HG02973 (cell line): ENCODE results near the gene TNFSF12.
"Not testable (repeated sequence)": the region's sequence is repeated elsewhere in the genome, so short reads cannot be mapped to it uniquely, and the experiment has no call there.

Experiments
- ATAC-seq: cut with Tn5 transposase; IDR thresholded peaks from one replicate; pipeline ENCODE4 v1.9.1; 2021; ENCODE audit warnings: moderate library complexity; ENCODE audit not compliant: unreplicated experiment

Gene TNFSF12

DNA sequence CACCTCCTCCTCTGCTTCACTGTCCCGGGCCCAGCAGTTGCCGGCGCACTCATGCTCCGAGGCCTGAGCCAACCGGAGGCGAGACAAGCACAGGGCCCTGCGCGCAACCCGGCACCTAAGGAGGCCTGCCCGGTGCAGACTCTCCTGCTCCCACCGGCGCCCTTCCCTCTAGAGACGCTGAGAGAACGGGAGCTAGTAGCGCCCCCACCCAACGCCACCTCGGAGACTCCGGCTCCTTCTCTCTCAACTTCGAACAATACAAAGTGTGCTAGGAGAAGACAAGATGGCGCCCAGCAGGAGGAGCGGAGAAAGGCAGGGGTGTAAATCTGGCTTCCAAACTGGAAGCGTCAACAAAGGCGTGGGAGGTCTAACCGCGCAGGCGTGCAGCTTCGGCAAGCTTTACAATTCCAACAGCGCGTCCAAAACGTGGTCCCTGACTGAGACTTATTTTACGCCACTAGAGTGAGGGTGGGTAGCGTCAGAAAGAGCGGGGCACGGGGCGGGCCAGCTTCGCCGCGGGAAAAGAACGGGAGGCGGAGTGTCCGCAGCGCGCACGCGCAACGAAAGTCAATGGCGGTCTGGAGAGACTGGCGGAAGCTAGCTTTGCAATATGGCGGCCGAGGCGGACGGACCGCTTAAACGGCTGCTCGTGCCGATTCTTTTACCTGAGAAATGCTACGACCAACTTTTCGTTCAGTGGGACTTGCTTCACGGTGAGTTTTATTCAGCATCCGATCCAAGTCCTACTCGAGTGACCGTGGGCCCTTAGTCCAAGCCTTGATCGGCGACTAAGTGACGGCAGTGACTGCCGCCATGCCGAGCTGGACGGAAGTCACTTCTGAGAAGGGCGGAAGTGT, 34.6 kb downstream of the TNFSF12 start, which contains the start of gene MPDU1:
Gene MPDU1, plus strand, starts transcription at position 600 of the 857 bp plus-strand sequence. Its CDS starts 11 bp downstream, at position 611.
- ATAC-seq = peak; percentile 49

DNA sequence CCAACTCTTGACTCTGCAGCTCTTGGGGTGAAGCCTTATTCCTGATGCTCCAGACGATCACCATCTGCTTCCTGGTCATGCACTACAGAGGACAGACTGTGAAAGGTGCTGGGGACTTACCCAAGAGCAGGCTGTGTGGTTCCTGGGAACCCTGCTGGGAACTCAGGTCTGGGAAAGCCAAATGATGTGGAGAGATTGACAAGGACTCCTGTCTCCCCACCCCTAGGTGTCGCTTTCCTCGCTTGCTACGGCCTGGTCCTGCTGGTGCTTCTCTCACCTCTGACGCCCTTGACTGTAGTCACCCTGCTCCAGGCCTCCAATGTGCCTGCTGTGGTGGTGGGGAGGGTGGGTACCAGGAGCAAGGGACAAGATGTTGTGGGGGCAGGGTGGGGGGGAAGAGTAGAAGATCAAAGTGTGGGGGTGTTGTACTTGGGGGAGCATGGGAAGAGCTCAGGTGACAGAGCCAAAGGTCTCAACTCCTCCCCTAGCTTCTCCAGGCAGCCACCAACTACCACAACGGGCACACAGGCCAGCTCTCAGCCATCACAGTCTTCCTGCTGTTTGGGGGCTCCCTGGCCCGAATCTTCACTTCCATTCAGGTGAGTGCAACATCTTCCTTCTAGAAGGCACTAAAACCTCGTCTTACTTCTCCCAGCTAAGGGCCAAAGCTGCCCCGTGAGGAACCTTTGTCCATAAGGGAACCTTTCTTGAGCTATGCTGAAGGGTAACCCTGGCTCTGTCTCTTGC, 38.0 kb downstream of the TNFSF12 start:
- no peak for ATAC-seq

DNA sequence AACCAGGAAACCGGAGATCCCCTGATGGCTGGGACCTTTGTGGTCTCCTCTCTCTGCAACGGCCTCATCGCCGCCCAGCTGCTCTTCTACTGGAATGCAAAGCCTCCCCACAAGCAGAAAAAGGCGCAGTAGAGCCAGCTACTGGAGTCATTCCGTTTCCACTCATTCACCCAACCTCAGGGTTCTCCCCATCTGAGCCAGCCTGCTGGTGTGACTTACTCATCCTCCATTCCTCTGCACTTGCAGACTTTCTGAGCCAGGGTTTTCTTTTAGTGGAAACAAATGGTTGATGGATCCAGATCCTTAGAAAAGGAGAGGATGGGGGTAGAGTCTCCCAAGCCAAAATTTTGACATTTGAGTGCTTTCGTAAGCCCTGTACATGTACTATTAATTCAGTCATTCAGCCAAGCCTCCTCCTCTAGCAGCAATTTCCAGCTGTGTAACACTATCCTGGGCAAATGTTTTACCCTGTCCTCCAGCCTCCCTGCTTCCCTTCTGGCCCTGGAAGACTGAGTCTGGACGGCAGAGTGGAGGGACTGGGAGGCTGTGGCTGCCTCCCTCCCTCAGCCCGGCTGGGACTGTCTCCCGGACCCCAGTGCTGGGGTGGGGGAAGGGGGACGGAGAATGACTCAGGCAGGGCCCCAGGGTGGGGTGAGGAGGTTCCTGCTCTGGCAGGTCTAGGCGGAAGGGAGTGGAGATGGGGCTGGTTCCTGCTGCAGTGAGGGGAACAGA, 38.7 kb downstream of the TNFSF12 start:
- ATAC-seq = no peak

DNA sequence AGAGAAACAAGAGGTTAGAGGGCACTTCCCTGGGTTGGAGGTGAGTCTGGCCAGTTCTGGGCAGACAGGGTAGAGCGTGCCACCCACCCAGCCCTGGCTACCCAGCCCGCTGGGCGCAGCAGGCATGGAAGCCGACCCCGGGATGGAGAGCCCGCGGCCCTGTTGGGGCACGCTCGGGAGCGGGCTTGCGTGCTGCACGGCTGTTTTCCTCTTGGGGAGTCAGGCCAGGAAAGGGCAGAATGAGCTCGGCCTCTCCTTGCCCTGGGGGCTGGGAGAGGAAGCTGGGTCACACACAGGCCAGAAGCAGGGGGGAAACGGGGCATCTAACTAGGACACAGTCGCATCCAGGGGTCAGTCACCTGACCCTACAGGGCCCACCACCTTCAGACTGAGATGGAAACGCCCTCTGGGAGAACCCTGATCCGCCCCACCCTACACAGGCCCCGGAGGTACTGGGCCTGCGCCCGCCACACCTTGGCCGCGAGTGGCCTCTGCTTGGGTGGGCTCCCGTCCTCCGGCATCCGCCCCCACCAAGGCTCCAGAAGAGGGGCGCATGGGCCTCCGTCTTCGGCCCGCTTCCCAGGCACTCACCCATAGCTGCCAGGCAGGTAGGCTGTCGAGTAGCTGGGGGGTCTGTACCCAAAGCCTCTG, 39.8 kb downstream of the TNFSF12 start:
- no peak for ATAC-seq

DNA sequence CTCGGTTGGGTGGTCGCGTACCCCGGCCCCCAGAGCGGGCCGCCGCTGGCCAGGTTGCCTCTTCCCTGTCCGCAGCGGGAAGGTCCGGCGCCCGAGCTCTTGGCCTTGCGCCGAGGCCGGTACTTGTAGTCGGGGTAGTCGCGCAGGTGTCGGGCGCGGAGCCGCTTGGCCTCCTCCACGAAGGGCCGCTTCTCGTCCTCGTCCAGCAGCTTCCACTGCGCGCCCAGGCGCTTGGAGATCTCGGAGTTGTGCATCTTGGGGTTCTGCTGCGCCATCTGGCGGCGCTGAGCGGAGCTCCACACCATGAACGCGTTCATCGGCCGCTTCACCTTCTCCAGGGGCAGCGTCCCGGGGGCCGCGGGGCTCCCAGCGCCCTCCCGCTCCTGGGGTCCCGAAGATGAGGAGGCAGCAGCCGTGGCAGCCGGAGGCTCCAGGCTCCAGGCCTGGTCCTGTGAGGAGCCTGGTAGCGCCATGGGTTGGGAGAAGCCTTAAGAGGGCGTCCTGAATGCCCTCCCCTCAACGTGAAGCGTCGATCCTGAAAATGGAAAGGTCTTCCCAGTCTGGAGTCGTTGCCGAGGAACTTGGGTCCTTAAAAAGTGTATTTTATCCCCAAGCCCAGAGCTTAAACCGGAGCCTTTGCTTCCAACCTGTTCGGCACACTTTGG, 40.5 kb downstream of the TNFSF12 start:
- ATAC-seq = no peak

DNA sequence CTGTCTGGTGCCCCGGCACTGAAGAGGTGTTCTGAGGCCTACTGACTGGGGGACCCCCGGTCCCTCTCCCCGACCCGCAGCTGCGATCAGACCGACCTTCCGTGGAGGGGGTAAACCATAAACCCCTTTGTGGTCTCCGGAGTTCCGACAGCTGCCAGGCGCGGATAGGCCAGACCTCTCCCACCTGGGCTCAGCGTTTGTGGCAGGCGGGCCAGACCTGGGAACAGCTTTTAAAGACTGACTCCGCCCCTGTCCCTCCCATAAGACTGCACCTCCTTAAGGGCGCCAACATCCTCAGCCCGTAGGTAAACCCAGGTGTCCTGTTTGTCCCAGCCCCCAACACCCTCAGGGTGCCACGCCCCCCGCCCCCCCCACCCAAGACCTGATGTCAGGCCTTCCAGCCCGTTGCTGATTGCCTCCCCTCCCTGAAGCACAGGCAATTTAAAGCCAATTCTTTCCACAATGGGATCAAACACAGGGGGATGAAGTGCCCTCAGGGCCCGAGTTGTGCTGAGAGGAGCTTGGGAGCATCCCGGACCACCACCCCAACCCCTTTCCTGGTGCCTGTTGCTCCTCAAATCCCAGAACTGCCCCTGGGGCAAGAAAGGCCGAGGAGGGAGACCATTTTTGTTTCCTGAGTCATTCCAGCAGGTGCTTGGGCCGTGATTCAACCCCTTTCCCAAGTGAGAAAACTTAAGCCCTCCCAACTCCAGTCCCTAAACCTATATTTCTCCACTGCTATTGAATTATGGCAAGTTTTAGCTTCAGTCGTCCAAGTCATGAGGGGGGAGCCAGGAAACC, 41.2 kb downstream of the TNFSF12 start, which contains the start of gene SOX15:
Gene SOX15, minus strand, starts transcription at position 204 of the 801 bp plus-strand sequence. CDS start 418 bp downstream, outside the sequence.
- no peak for ATAC-seq

DNA sequence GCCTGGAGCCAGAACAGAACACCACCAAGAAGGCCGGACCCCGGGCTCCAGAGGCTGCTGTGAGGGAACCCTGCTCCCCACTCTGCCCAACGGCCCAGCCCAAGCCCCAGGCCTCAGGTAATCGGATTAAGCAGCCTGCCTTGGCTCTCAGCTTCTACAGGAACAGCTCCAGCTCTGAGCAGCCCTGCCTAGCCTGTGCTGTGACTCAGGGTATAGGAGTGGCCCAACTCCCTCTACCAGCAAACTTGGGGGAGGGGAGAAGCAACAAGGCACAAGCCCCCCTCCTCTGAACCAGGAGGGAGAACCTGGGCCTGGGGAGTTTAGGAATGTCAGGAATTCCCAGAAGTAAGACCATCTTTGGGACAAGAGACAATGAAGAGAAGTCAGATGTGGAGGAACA, 41.9 kb downstream of the TNFSF12 start:
- no peak for ATAC-seq

DNA sequence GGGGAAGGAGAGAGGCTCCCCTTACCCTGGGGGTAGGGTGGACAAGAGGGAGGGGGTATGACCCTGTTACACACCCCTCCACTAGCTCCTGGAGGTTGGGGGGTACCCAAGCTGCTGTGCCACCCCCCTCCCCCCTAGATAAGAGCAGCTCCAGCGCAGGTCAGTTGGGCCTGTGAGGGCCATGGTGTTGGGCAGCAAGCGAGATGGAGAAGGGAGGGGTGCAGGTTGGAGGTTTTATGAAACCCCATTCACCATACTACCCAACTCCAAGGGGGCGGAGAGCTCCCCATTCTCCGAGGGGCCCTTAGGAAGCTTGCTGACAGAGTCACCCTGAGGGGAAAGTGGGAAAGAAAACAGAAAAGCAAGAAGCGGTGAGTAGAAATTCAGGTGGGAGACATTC, 42.7 kb downstream of the TNFSF12 start:
- no peak for ATAC-seq

DNA sequence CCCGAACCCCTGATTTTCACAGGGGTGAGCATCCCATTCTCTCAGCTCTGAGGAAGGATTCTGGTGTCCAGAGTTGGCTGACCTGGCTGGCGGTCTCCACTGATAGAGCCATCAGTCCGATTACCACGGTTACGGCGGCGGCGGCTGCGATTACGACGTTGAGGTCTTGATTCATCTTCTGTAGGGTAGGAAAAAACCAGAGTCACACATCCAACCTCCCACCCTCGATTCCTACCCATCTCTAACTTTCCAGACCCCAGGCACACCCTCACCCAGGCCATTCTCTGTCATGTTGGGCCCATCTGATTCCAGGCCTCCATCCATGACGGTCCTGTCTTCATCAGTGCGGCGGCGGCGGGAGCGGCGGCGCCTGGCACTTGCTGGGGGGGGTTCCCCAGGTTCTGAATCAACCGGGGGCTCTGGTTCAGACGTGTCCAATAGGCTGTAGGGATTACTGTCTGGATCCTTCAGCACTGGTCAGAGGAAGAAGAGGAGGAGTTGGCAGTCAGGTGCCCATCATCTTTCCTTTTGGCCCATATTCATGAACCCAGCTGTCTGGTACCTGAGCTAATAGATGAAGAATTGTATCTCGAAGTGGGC, 43.7 kb downstream of the TNFSF12 start:
- ATAC-seq = no peak

DNA sequence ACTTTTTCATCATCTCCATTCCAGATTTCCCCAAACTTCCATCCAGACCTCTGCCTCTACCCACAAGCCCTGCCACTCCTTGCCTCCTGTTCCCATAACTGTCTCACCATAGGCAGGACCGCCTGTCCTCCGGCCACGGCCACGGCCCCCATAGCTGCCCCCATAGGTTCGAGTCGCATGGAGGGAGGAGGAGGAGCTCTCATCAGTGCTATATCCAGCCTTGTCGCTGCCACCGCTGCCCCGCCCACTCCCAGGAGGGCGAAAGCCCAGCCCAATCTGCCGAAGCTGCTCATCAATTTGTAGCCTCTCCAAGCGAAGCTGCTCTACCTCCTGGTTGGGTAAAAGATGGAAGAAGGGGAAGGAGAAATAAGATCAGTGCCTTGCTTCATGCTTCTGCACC, 44.4 kb downstream of the TNFSF12 start:
- ATAC-seq = no peak

DNA sequence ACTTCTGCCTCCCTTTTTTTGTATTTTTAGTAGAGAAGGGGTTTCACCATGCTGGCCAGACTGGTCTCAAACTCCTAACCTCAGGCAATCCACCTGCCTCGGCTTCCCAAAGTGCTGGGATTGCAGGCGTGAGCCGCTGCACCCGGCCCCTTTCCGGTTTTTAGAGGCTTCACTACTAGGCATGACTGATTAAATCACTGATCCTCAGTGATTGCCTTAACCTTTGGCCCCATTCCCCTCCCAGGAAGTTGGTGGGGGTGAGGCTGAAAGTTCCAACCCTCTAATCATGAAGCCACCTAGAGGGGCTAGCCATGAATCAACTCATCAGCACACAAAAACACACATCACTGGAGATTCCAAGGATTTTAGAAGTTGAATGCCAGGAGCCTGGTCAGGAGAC, 48.7 kb downstream of the TNFSF12 start:
- ATAC-seq = not testable (repeated sequence)

DNA sequence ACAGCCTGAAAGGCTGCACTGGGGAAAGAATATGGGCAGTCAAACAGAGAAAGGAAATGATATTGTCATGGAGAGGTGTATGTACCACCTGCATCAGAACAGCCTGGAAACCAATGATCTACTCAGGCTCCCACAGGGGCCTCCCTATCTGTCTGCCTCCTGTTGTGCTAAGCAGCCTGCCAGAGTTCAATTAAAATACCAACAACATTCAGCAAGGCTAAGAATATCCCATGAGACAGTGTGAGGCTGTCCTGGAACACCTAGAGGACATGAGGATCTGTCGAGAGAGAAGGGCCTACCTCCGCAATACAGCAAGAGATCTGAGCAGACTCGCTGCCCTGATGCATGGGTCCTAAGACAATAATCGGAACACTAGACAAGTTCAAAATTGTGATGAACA, 57.4 kb downstream of the TNFSF12 start:
- no peak for ATAC-seq
